Mononuclear cell (primary cell): ENCODE data around the gene THG1L. TPM values are rescaled to one million over a fixed set of nuclear protein-coding genes. Genes with fewer than 3 reads are reported as not detected.

ENCODE experiments used
- H3K27me3 ChIP-seq: 2 replicates; pipeline ENCODE4 v1.6.0; 2011; ENCODE audit warnings: low read length, control low read depth; ENCODE audit not compliant: insufficient read depth
- H3K4me1 ChIP-seq: 2 replicates; pipeline ENCODE4 v1.5.1; 2011; ENCODE audit warnings: mild to moderate bottlenecking, low read length, control low read depth; ENCODE audit not compliant: insufficient read depth
- H3K4me3 ChIP-seq: 2 replicates; pipeline ENCODE4 v1.5.1; 2011; ENCODE audit warnings: mild to moderate bottlenecking, low read length, moderate library complexity
- H3K9me3 ChIP-seq: 2 replicates; pipeline ENCODE4 v1.5.1; 2011; ENCODE audit warnings: low read depth, mild to moderate bottlenecking, control low read depth, low read length
- total RNA-seq: library from RNA; depleted of rRNA; stranded (reverse); fragments of >200 nt; gene quantifications from one replicate; pipeline ENCODE4 v1.2.3, GENCODE V29; 2012

THG1L gene
- total RNA-seq, 1 donor = 13.4 TPM

GRCh38 chr5:157740229-157740610, 9.0 kb downstream of the THG1L start:
- Histone ChIP-seq H3K27me3 (no peaks in the 10 kb centered on the region), H3K4me3 (no peak overlapping the region), H3K4me1 (peaks cover 14% of the 10 kb centered on the region), H3K9me3 (no peaks in the 10 kb centered on the region)

GRCh38 chr5:157741131-157741530, 9.9 kb downstream of the THG1L start:
- peaks cover 14% of the 10 kb centered on the region for H3K4me1 ChIP-seq

GRCh38 chr5:157743163-157744050, 12.2 kb downstream of the THG1L start, which contains the start of gene LSM11:
TSS of gene LSM11 (plus strand) at chr5:157743712. CDS start at chr5:157743751, 39 bp downstream.
- H3K27me3 ChIP-seq = no peaks in the 10 kb centered on the region
- H3K4me3 ChIP-seq = peak within 1 kb of the TSS; percentile 56
- H3K9me3 ChIP-seq = no peaks in the 10 kb centered on the region
- peaks cover 14% of the 10 kb centered on the region for H3K4me1 ChIP-seq

More at GRCh38 chr5:157741131-157741530, 9.9 kb downstream of the THG1L start:
- Histone ChIP-seq H3K9me3 (no peaks in the 10 kb centered on the region), H3K27me3 (no peaks in the 10 kb centered on the region), H3K4me3 (no peak overlapping the region)

GRCh38 chr5:157744051-157745011, 13.1 kb downstream of the THG1L start:
- Histone ChIP-seq H3K4me1 (peaks cover 14% of the 10 kb centered on the region), H3K27me3 (no peaks in the 10 kb centered on the region), H3K9me3 (no peaks in the 10 kb centered on the region), H3K4me3 (peak overlapping the region; percentile 56)

- Histone ChIP-seq H3K27me3 (no peaks in the 10 kb centered on the region), H3K4me1 (peaks cover 14% of the 10 kb centered on the region), H3K4me3 (no peak overlapping the region), H3K9me3 (no peaks in the 10 kb centered on the region)
Measured at GRCh38 chr5:157745041-157745456, 13.8 kb downstream of the THG1L start.

- Histone ChIP-seq H3K4me3 (no peak overlapping the region), H3K27me3 (no peaks in the 10 kb centered on the region), H3K9me3 (no peaks in the 10 kb centered on the region), H3K4me1 (peaks cover 14% of the 10 kb centered on the region)
Measured at GRCh38 chr5:157747173-157747740, 16.0 kb downstream of the THG1L start.

GRCh38 chr5:157747766-157748700, 16.8 kb downstream of the THG1L start:
- Histone ChIP-seq H3K9me3 (no peaks in the 10 kb centered on the region), H3K27me3 (no peaks in the 10 kb centered on the region), H3K4me1 (peaks cover 12% of the 10 kb centered on the region), H3K4me3 (no peak overlapping the region)

- Histone ChIP-seq H3K4me3 (no peak overlapping the region), H3K9me3 (no peaks in the 10 kb centered on the region), H3K27me3 (no peaks in the 10 kb centered on the region), H3K4me1 (peaks cover 9% of the 10 kb centered on the region)
Measured at GRCh38 chr5:157748760-157749461, 17.7 kb downstream of the THG1L start.

GRCh38 chr5:157749462-157749799, 18.2 kb downstream of the THG1L start:
- Histone ChIP-seq H3K9me3 (no peaks in the 10 kb centered on the region), H3K27me3 (no peaks in the 10 kb centered on the region), H3K4me1 (peaks cover 5% of the 10 kb centered on the region), H3K4me3 (no peak overlapping the region)

GRCh38 chr5:157750320-157750719, 19.1 kb downstream of the THG1L start:
- Histone ChIP-seq H3K9me3 (no peaks in the 10 kb centered on the region), H3K27me3 (no peaks in the 10 kb centered on the region), H3K4me3 (no peak overlapping the region), H3K4me1 (no peaks in the 10 kb centered on the region)

GRCh38 chr5:157756122-157756521, 24.9 kb downstream of the THG1L start:
- H3K4me3 ChIP-seq = no peak overlapping the region
- H3K27me3 ChIP-seq = no peaks in the 10 kb centered on the region
- no peaks in the 10 kb centered on the region for H3K9me3 ChIP-seq
- H3K4me1 ChIP-seq = no peaks in the 10 kb centered on the region

- no peak overlapping the region for H3K4me3 ChIP-seq
- H3K9me3 ChIP-seq = no peaks in the 10 kb centered on the region
- no peaks in the 10 kb centered on the region for H3K4me1 ChIP-seq
- H3K27me3 ChIP-seq = no peaks in the 10 kb centered on the region
Measured at GRCh38 chr5:157758706-157759105, 27.5 kb downstream of the THG1L start.

GRCh38 chr5:157761690-157762621, 30.7 kb downstream of the THG1L start:
- no peak overlapping the region for H3K4me3 ChIP-seq
- no peaks in the 10 kb centered on the region for H3K4me1 ChIP-seq
- no peaks in the 10 kb centered on the region for H3K9me3 ChIP-seq
- no peaks in the 10 kb centered on the region for H3K27me3 ChIP-seq
